ENCODE data around the gene IGF2BP2. TPM values are rescaled to one million over a fixed set of nuclear protein-coding genes. Genes with fewer than 3 reads are reported as not detected.
A peak's percentile ranks its signal among the peaks of the same experiment; 100 is the strongest.
"Not testable (repeated sequence)": the region's sequence is repeated elsewhere in the genome, so short reads cannot be mapped to it uniquely, and the experiment has no call there.

IGF2BP2 gene
- total RNA-seq, 1 donor from 2014 or later: 5.5 TPM

DNA sequence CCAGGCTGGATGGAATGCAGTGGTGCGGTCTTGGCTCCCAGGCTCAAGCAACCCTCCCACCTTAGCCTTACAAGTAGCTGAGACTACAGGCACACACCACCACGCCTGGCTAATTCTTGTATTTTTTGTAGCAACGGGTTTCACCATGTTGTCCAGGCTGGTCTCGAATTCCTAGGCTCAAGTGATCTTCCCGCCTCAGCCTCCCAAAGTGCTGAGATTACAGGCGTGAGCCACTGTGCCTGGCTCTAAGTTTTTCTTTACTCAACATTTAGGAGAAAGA lies 26.1 kb downstream of the IGF2BP2 start:
- DNase-seq (ENCODE audit: low spot score): not testable (repeated sequence)

DNA sequence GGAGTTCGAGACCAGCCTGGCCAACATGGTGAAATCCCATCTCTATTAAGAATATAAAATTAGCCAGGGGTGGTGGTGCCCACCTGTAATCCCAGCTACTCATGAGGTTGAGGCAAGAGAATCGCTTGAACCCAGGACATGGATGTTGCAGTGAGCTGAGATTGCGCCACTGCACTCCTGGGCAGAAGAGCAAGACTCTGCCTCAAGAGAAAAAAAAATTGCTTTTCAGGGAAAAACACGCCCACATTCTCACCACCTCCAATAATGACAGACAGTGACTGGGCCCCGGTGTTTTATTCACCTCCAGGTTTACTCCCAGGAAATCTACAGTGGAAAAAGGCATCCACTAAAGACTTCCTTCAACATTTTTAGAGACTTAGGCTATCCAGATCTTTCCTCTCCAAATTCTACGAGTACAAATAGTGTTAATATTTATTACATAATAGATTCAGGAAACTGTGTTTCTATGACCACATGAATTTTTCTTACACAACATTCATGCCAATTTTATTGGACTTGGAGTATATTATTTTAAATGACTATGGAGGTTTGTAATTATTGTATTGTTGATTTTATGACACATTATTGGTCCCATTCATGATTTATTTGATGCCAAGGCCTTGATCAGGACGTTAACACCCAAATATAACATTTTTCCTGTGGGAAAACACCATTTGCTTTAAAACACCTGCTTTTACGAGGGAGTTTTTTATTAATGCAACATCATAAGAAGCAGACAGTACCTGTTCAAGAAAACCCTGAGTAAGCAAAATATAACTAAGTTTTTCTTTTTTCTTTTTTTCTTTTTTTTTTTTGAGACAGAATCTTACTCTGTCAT lies 26.6 kb downstream of the IGF2BP2 start:
- no peak for DNase-seq (ENCODE audit: low spot score)

DNA sequence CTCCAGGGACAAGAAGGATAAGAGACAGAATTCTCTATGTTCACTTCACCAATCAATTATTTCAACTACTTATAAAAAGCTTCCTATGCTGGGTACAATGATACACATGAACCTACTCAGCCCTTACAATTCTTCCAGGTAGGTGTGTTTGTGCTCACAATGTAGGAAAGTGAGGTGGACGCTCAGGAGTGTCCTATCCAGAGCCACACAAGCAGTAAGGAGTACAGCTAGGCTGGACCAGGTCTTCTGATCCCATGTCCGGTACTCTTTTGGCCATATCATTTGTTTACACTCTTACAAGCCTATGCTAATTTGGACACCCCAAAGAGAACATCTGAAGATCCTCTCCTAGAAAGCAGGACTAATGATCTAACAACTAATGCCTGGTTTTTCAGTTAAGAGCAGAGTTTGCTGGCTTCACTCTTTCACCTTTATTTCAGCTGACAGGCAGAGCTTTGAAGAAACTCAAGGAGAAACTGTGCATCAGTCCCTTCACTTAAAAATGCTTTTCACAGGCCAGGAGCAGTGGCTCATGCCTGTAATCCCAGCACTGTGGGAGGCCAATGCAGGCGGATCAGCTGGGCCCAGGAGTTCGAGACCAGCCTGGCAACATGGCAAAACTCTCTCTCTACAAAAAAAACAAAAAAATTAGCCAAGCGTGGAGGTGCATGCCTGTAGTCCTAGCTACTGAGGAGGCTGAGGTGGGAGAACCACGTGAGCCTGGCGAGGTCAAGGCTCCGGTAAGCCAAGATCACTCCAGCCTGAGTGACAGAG lies 27.5 kb downstream of the IGF2BP2 start:
- no peak for DNase-seq (ENCODE audit: low spot score)

DNA sequence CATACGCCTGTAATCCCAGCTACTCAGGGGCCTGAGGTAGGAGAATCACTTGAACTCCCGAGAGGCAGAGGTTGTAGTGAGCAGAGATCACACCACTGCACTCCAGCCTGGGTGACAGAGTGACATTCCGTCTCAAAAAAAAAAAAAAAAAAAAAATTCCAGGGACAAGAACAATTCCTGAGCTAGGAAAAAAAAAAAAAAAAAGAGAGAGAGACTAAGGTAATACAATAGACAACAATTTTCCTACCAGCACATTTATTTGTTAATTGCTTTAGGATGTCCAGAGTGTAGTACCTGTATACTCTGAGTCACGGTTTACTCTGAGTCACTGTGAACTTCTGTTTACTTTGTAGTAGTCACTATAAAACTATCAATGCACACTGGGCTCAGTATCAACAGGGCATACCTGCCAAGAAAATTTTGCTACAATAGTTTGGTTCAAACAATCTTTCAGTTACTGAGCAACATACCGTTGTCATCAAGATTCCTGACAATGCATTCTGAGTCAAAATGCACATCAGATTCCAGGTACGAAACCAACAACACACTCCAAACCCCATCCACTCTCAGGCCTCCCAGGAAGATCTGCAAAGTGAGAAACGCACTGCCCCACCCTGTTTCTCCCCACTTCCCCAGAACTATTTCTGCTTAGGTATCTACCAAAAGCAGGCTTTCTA lies 28.3 kb downstream of the IGF2BP2 start:
- no peak for DNase-seq (ENCODE audit: low spot score)

DNA sequence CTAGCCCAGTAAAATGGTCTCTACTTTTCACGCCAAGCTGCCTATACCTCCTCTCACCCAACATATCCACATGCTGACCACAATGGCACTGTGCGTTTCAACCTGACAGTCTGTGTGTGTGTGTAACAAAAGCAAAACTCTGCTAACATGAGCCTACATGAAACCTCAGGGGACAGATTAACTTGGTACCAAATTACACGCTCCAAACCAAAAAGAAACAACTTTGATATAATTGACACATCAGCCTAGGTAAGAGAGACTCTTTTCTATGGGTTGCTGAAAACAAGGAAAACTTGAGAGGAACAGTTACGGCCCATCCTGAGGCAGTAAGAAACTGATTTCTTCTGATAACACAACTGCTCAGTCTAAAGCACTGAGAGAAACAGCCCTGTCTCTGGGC lies 31.5 kb downstream of the IGF2BP2 start:
- DNase-seq (ENCODE audit: low spot score): no peak

DNA sequence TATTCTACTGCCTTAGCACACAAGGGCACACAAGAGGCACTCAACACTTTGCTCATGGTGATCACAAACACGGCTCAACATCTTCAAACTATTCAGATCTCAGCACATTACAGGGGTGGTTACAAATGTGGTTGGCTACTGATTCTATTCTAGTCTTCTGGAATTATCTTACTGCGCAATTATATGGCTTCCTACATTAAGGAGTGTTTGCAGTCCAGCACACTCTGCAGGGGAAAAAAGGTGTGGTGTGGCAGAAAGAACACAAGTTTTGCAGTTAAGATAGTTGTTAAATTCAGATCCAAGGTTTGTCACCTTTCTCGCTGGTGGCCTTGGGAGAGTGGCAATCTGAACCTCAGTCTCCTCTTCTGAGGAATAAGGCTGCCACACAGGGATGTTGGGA lies 31.9 kb downstream of the IGF2BP2 start:
- no peak for DNase-seq (ENCODE audit: low spot score)

DNA sequence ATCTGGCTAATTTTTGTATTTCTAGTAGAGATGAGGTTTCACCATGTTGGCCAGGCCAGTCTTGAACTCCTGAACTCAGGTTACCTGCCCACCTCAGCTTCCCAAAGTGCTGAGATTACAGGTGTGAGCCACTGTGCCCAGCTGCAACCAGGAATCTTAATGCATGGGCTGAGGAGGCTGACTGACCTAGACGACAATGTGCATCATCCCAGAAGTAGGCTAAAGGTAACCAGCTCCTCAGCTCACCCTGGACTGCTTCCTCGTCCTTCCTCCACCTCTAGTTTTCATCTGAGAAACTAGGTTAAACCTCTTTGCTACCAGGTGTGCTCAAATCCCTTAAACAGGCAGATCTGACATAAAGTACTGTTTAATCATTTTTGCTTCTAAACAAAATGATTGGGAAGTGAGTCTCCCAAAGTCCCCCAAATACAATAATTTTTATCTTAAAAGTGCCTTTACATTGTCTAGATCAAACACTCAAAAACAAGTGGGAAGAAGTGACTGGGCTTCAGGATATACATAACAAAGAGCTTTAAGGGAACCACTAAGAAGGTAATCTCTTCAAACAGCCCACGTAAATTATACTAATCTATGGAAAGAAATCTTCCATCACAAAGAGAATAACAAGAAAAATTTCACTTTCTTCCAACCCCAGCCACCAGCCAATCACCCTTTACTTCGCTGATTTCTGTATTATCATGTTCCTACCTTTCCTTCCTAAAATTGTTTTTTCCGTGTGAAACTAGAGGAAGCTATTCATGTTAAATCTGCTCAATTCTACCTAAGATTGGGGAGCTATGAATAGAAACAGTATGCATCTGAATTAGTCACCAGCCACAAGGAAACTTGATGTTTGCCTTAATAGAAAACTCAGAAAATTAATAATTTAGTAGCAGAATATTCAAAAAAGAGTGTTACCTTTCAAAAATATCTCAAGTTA lies 34.7 kb downstream of the IGF2BP2 start:
- DNase-seq (ENCODE audit: low spot score): no peak

DNA sequence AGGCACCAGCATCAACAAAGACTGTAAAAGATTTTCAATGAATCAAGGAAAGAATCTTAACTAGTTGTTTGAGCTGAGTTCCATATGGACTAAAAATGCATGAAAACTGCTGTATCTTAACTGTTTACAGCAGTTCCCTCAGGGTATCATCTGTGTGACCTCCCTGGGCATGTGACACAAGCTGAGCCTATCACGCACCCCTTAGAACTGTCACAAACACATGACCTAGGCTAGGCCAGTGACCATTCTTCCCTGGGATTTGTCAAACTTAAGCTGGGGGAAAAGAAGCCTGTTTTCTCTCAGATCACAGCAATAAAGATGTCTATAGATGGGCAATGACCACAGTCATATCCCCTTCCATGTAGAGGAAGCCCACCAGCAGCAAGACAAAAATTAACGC lies 35.7 kb downstream of the IGF2BP2 start:
- DNase-seq (ENCODE audit: low spot score): no peak

DNA sequence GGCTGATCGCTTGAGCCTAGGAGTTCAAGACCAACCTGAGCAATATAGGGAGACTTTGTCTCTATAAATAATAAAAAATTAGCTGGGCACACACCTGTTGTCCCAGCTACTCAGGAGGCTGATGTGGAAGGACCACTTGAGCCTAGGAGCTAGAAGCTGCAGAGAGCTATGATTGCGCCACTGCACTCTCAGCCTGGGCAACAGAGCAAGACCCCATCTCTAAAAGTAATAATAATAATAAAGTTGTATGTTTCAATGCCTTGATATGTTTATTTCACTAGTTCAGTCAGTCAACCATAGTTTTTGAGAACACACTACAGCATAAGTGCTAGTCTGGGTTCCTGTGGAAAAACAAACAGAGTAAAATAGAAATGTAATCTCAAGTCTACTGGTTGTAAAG lies 36.5 kb downstream of the IGF2BP2 start:
- no peak for DNase-seq (ENCODE audit: low spot score)

DNA sequence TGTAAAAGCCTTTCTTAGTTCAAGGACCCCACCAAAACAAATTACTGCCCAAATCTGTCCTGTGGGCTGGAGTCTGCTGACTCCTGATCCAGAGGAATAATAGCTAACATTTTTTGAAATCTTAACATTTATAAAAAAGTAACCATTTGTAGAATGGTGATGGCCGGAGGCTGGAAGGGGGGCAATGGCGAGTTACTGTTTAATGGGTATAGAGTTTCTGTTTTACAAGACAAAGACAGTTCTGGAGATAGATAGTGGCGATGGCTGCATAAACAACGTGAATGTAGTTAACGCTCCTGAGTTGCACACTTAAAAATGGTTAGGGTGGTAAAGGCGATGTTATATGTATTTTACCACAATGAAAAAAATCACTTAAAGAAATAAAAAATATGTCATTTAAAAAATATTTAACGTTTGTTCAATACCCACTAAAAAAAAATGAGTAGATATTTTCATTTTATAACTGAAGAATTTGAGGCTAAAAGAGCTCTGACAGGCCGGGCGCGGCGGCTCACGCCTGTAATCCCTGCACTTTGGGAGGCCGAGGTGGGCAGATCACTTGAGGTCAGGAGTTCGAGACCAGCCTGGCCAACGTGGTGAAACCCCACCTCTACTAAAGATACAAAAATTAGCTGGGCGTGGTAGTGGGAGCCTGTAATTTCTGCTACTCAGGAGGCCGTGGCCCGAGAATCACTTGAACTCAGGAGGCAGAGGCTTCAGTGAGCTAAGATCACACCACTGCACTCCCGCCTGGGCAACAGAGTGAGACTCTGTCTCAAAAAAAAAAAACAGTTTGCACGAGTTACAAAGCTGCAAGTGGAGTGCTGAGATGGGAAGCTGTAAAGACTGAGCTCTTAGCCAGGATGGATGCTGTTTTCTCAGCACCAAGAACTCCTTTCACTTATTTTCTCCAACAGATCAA lies 37.6 kb downstream of the IGF2BP2 start:
- DNase-seq (ENCODE audit: low spot score): no peak

DNA sequence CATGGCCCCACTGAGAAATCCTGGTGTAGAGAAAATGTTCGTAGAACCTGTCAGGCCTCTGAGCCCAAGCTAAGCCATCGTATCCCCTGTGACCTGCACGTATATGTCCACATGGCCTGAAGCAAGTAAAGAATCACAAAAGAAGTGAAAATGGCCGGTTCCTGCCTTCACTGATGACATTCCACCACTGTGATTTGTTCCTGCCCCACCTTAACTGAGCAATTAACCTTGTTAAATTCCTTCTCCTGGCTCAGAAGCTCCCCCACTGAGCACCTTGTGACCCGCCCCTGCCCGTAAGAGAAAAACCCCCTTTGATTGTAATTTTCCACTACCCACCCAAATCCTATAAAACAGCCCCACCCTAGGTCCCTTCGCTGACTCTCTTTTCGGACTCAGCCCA lies 38.6 kb downstream of the IGF2BP2 start:
- not testable (repeated sequence) for DNase-seq (ENCODE audit: low spot score)

DNA sequence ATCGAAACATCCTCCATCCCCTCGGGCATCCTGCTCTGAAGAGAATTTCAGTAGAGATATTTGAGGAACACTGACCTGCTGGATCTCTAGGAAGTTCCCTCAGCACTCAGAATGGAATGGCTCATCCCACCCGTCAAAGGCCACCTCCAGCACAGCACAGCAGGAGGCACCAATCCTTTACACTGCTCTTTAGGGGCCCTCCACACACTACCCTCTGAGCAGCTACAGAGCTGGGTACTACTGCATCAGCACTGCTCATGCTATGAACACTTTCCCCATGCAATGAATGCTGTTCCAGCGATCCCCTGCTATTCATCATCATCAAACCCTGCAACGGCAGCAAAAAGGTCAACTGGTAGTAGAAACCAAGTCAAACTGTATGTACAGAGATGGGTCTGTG lies 40.5 kb downstream of the IGF2BP2 start:
- no peak for DNase-seq (ENCODE audit: low spot score)

DNA sequence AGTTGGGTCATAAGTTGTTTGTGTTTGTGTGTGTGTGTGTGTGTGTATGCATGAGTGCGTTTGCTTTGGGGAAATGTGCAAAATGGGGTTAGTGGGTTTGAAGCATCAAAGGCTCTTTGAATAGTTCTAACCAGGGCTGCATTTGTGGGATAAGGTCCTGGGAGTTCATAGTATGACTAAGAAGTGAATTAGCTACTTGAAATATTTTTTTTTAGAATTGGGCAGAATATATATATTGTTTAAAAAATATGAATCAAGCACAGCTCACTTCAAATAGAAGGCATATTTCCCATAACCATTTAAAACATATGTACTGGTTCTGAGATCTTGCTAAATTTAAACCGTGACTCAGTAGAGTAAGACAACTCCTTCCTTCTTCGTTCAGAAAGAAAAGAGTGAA lies 43.1 kb downstream of the IGF2BP2 start:
- no peak for DNase-seq (ENCODE audit: low spot score)

DNA sequence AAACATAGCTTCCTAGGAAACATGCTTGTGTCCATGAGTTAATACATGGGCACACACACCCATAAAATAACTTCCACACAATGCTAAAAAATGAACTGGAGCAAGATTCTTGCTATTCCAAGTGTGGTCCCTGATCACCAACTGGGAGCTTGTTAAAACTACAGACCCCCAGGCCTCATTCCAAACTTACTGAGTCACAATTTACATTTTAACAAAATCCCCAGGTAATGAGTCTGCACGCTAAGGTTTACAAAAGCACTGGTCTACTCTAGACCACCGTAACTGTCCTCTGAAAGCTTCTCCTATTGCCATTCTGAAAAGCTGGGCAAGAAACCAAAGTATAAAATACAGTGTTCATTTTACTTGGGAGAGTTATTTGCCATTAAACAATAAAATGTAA lies 45.4 kb downstream of the IGF2BP2 start:
- DNase-seq (ENCODE audit: low spot score): no peak

DNA sequence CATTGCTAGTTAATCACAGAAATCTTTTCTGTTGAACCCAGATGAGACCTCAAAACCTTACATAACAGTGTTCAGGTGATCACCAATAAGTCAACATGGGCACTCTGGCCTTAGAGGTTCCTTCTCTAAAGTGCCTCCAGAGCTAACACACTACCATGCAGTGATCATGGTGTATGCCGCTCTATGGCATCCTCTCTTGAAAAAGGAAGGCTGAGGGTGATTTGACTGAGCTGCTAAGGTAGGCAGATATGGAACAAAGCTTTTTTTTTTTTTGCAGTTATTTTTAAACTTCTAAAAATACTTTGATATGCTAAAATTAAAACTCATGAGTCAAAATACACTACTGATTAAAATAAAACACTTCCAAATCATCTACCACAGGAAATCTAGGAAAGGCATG lies 46.0 kb downstream of the IGF2BP2 start:
- no peak for DNase-seq (ENCODE audit: low spot score)

DNA sequence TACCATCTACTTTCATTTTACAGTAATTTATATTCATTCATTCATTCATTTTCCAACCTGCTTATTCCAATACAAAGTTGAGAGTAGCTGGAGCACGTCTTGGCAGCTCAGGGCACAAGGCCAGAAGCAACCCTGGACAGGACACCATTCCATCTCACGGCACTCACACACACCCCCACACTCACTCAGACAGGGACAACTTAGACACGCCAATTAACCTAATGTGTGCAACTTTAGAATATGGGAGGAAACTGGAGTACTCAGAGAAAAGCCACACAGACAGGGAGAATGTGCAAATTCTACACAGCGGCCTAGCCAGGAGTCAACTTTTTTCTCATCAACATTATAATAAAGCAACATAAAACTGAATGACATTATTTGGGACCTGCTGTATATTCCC lies 46.7 kb downstream of the IGF2BP2 start:
- no peak for DNase-seq (ENCODE audit: low spot score)

DNA sequence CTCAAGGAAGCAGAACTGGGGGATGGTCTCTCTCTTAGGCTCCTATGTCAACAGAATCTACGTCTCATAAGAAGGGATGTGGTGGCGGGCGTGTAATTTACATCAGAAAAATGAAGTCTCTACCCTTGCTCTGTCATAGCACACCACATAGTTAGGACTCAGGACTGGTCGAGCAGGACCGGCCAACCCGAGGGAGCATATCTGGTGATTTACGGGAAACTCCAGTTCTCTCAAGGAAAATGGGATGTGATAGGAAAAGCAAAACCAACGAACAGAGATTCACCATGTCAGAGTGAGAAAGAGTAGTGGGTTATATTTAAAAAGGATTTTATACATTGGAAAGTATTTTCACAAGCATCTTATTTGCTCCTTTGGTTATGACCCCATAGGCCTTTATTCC lies 54.7 kb downstream of the IGF2BP2 start:
- no peak for DNase-seq (ENCODE audit: low spot score)

DNA sequence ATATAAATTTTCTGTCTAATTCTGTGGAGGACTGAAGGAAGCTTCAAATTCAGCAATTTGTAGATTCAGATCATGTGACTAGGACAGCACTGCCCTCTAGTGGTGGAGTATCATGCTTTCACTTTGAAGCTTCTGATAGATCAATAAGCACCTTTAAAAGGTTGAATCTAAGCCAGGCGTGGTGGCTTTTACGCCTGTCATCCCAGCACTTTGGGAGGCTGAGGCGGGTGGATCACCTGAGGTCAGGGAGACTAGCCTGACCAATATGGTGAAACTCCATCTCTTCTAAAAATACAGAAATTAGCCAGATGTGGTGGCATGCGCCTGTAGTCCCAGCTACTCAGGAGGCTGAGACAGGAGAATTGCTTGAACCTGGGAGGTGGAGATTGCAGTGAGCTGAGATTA lies 56.3 kb downstream of the IGF2BP2 start:
- DNase-seq (ENCODE audit: low spot score): peak; percentile 59

DNA sequence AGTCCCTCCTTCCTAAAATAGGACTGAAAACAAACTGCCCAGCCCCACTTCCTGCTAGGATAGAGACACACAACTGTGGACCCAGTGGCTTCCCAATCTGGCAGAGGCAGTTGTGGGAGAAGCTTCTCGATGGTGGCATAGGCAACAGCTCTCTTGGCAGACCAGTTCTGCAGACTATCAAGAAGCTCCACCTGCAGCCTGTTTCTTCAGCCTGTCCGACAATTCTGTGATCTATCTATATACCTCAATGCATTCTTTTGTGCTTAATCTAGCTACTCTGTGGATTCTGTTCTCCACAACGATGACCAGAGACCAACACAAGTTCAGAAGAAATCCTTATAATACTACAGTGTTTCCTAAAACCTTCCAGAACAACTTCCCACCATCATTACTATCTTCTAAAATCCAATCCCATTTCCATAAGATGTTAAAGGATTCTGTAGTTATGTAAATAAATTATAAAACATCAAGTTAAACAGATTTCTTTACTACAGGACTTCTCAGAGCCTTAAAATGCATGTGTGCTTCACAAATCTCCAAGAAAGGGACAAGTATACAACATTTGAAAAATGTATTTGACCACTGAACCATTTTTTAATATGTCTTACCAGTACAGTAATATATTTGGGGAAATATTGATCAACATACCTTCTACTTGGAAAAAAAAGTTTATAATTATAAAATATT lies 57.7 kb downstream of the IGF2BP2 start:
- no peak for DNase-seq (ENCODE audit: low spot score)
